GM12873 (cell line): ENCODE results near the gene RAB39B.

ENCODE experiments used
- CTCF ChIP-seq: IDR thresholded peaks from 2 replicates; pipeline ENCODE4 v1.5.1; 2012; ENCODE audit warnings: low read depth, mild to moderate bottlenecking, moderate library complexity, low read length, control low read depth; ENCODE audit not compliant: insufficient read depth; ENCODE audit errors: missing control alignments

The RAB39B gene

GRCh38 chrX:155231163-155231562 is 33.1 kb downstream of the RAB39B start:
- TF ChIP-seq CTCF: no peak

GRCh38 chrX:155225774-155226173 is 38.5 kb downstream of the RAB39B start:
- TF ChIP-seq CTCF: no peak

GRCh38 chrX:155221351-155221750 is 42.9 kb downstream of the RAB39B start:
- TF ChIP-seq CTCF: no peak

GRCh38 chrX:155218777-155219176 is 45.5 kb downstream of the RAB39B start:
- no peak for TF ChIP-seq CTCF

GRCh38 chrX:155216940-155217440 is 47.3 kb downstream of the RAB39B start:
- TF ChIP-seq CTCF: no peak

- TF ChIP-seq CTCF: peak; percentile 58
Measured at GRCh38 chrX:155216179-155216939, 47.9 kb downstream of the RAB39B start, which contains the start of gene VBP1. Gene VBP1, plus strand, starts transcription at chrX:155216460. Its CDS starts 23 bp downstream, at chrX:155216483.

GRCh38 chrX:155215443-155216178 is 48.7 kb downstream of the RAB39B start:
- peak; percentile 3 for TF ChIP-seq CTCF
